Nephron (organoid): Measurements from ENCODE around the gene CLK1.

Experiments used
- H3K27ac Mint-ChIP-seq, 3 experiments: 2 replicates each; pipeline ENCODE4 v1.8.0; 2020; ENCODE audit warnings: mixed read lengths in 3 of 3, mild to moderate bottlenecking in 2 of 3, moderate library complexity in 1 of 3
- H3K27me3 Mint-ChIP-seq: 2 replicates; pipeline ENCODE4 v1.8.0; 2021; ENCODE audit warnings: low read depth, mild to moderate bottlenecking, moderate library complexity, mixed read lengths
- H3K36me3 Mint-ChIP-seq: 2 replicates; pipeline ENCODE4 v1.8.0; 2020; ENCODE audit warnings: low read depth, mixed read lengths
- H3K4me1 Mint-ChIP-seq: 2 replicates; pipeline ENCODE4 v1.8.0; 2020; ENCODE audit warnings: mixed read lengths
- H3K4me3 Mint-ChIP-seq, 3 experiments: 2 replicates each; pipeline ENCODE4 v1.8.0; 2020; ENCODE audit warnings: mild to moderate bottlenecking in 3 of 3, mixed read lengths in 3 of 3, moderate library complexity in 2 of 3
- H3K9me3 Mint-ChIP-seq: 2 replicates; pipeline ENCODE4 v1.8.0; 2020; ENCODE audit warnings: mixed read lengths
- CTCF ChIP-seq, 3 experiments: fragments of 200-600 bp; sonication (generic); IDR thresholded peaks; one replicate each; pipeline ENCODE4 v1.5.0; 2021; ENCODE audit warnings: antibody characterized with exemption in 3 of 3; ENCODE audit not compliant: unreplicated experiment in 3 of 3

CLK1 gene

GRCh38 chr2:200847939-200848338 is 16.5 kb downstream of the CLK1 start:
- H3K4me1 Mint-ChIP-seq, result no peaks in the 10 kb centered on the region
- H3K4me3 Mint-ChIP-seq, result no peak overlapping the region
- peaks cover 27% of the 10 kb centered on the region for H3K36me3 Mint-ChIP-seq
- no peak for TF ChIP-seq CTCF (IDR thresholded peaks at IDR 0.05; ENCODE audit: unreplicated experiment in 3 of 3)
- no peaks in the 10 kb centered on the region for H3K27me3 Mint-ChIP-seq
- H3K9me3 Mint-ChIP-seq, result no peaks in the 10 kb centered on the region
- H3K27ac Mint-ChIP-seq, result no peak overlapping the region

- no peaks in the 10 kb centered on the region for H3K9me3 Mint-ChIP-seq
- H3K4me3 Mint-ChIP-seq, result no peak overlapping the region
- H3K27ac Mint-ChIP-seq, result no peak overlapping the region
- no peak for TF ChIP-seq CTCF (IDR thresholded peaks at IDR 0.05; ENCODE audit: unreplicated experiment in 3 of 3)
- H3K27me3 Mint-ChIP-seq, result no peaks in the 10 kb centered on the region
- peaks cover 20% of the 10 kb centered on the region for H3K36me3 Mint-ChIP-seq
- H3K4me1 Mint-ChIP-seq, result no peaks in the 10 kb centered on the region
Observed at GRCh38 chr2:200847269-200847668, 17.2 kb downstream of the CLK1 start.

DNA sequence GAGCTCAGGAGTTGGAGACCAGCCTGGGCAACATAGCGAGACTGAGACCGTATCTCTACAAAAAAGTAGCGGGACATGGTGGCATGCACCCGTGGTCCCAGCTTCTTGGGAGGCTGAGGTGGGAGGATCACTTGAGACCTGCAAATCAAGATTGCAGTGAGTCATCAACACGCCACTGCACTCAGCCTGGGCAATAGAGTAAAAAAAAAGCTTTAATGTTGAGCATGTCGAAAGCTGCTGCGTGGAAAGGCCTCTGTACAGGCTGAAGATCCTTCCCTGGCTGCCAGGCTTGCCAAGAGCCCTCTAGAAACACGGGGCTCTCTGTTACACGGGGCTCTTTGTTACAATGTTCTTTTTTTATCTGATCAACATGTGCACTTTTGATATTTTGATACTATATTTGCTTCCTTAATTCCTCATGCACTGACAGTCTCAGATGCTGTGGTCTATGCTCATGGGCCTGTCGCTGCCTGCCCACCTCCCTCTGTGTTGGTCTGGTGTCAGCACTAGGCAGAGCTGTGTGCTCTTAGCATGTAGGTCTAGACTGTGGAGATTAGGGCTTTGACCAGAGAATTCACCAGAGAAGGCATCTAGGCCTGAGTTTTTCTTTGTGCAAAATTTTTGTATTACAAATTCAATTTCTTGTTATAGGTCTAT is 18.7 kb downstream of the CLK1 start:
- Mint-ChIP-seq H3K4me3 (no peak overlapping the region), H3K27ac (no peak overlapping the region), H3K4me1 (no peaks in the 10 kb centered on the region), H3K9me3 (no peaks in the 10 kb centered on the region), H3K27me3 (no peaks in the 10 kb centered on the region), H3K36me3 (peaks cover 7% of the 10 kb centered on the region)
- TF ChIP-seq CTCF (IDR thresholded peaks at IDR 0.05; ENCODE audit: unreplicated experiment in 3 of 3), result no peak

GRCh38 chr2:200845194-200845593 is 19.3 kb downstream of the CLK1 start:
- no peak for TF ChIP-seq CTCF (IDR thresholded peaks at IDR 0.05; ENCODE audit: unreplicated experiment in 3 of 3)
- Mint-ChIP-seq H3K4me3 (no peak overlapping the region), H3K9me3 (no peaks in the 10 kb centered on the region), H3K4me1 (no peaks in the 10 kb centered on the region), H3K36me3 (peaks cover under 1% of the 10 kb centered on the region), H3K27ac (no peak overlapping the region), H3K27me3 (no peaks in the 10 kb centered on the region)

- Mint-ChIP-seq H3K36me3 (no peaks in the 10 kb centered on the region), H3K27ac (no peak overlapping the region), H3K9me3 (no peaks in the 10 kb centered on the region), H3K4me3 (no peak overlapping the region), H3K4me1 (no peaks in the 10 kb centered on the region), H3K27me3 (no peaks in the 10 kb centered on the region)
- no peak for TF ChIP-seq CTCF (IDR thresholded peaks at IDR 0.05; ENCODE audit: unreplicated experiment in 3 of 3)
Observed at GRCh38 chr2:200843993-200844948, 20.2 kb downstream of the CLK1 start.
